SK-N-MC (cell line): ENCODE measurements around the gene CAPSL.

Experiments
- EZH2 ChIP-seq: fragments of 200-600 bp; sonication (generic); IDR thresholded peaks from one replicate; pipeline ENCODE4 v1.6.1; 2017; ENCODE audit warnings: antibody characterized with exemption
- FOXP2 ChIP-seq: optimal IDR thresholded peaks from 2 replicates; pipeline ENCODE3; 2011; ENCODE audit warnings: mild to moderate bottlenecking, moderate library complexity; ENCODE audit not compliant: insufficient read depth; ENCODE audit errors: extremely low read length, control extremely low read depth
- POLR2AphosphoS5 ChIP-seq: IDR thresholded peaks from 2 replicates; pipeline ENCODE4 v1.6.1; 2012; ENCODE audit warnings: mild to moderate bottlenecking, low read depth, low read length, borderline replicate concordance

DNA sequence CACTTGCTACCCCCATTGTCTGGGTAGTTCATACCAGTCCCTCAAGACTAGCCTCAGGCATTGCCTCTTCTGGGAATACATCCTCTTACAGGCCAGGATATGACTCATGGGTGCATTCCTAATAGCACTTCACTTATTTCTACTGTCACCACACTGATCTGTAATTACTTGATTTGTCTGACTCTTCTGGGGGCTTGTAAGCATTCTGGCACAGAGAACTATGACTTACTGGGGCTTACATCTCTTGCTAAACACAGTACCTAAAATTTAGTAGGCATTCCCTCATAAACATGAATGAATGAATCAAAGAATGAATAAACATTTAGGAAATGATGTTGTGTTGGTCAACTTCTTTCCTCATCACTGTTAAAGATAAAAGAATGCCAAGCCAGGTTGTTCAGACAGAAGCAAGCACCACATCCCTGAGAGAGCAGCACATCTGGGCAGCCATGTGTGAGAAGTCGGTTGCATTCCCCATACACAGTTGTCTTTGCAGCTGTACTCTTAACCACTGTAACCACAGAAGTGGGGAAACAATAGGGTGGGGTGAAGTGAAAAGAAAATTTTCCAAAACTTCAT lies 54.1 kb downstream of the CAPSL start:
- TF ChIP-seq EZH2, result no peak
- no peak for TF ChIP-seq POLR2AphosphoS5
- no peak for TF ChIP-seq FOXP2
